ENCODE results near the gene OR10G3. TPM values are rescaled to one million over a fixed set of nuclear protein-coding genes. Genes with fewer than 3 reads are reported as not detected.

The OR10G3 gene
- total RNA-seq, 1 experiment from 2014 or later: not detected

- peaks cover 16% of the 10 kb centered on the region for H3K23me2 ChIP-seq (ENCODE audit: insufficient read length, low read depth, low read length, poor library complexity, severe bottlenecking)
- no peak; the same call in 2 of the 3 replicates for TF ChIP-seq CTCF (conservative IDR thresholded peaks at IDR 0.05)
- no peak overlapping the region for H2BK15ac ChIP-seq (ENCODE audit: low read depth, low read length)
- H3K4me1 ChIP-seq (ENCODE audit: insufficient read depth, low read length): peaks cover 6% of the 10 kb centered on the region; the same call in 1 of the 2 replicates
- H3K27ac ChIP-seq (ENCODE audit: insufficient read length, low read depth, low read length): peak overlapping the region; percentile 83
- H2AFZ ChIP-seq (ENCODE audit: low read length): no peak overlapping the region
- H2AK5ac ChIP-seq (ENCODE audit: insufficient read length, low read length): no peak overlapping the region
- no peak overlapping the region for H4K8ac ChIP-seq (replicated peaks; ENCODE audit: insufficient read length, low read depth, low read length)
- no peaks in the 10 kb centered on the region for H3K27me3 ChIP-seq (ENCODE audit: insufficient read depth, low read length)
- H2BK5ac ChIP-seq (ENCODE audit: insufficient read length, low read length): no peak overlapping the region
- no CpG with 5 or more reads among the region's 4 CpGs for WGBS (ENCODE audit: extremely low coverage, insufficient read length, low lambda C conversion rate)
- peak overlapping the region; percentile 93 to 100 (median 98) for H3K27ac Mint-ChIP-seq
- H3K79me1 ChIP-seq (ENCODE audit: insufficient read depth, low read depth, low read length, poor library complexity, severe bottlenecking): no peaks in the 10 kb centered on the region
- H4K5ac ChIP-seq (ENCODE audit: insufficient read length, low read depth, low read length): no peak overlapping the region
- peak; percentile 79 for DNase-seq
- H2BK120ac ChIP-seq (ENCODE audit: low read depth, low read length, poor library complexity, severe bottlenecking): no peak overlapping the region
- H3T11ph ChIP-seq (ENCODE audit: low read length): no peak overlapping the region
- no peaks in the 10 kb centered on the region for H3K9me3 Mint-ChIP-seq
- H3K4ac ChIP-seq (ENCODE audit: low read depth, low read length): no peak overlapping the region; the same call in 1 of the 2 replicates
- no peaks in the 10 kb centered on the region for H4K20me1 ChIP-seq (ENCODE audit: control insufficient read depth, insufficient read depth, insufficient read length)
- peak overlapping the region; percentile 85 to 99 for H3K4me3 Mint-ChIP-seq
- H3K9ac ChIP-seq (ENCODE audit: extremely low read depth, insufficient read length, low read length): peak overlapping the region; percentile 21
- no peak overlapping the region for H3K23ac ChIP-seq (ENCODE audit: insufficient read length, low read depth, low read length)
- no peak overlapping the region for H2BK20ac ChIP-seq (ENCODE audit: low read depth, low read length, poor library complexity, severe bottlenecking)
- peak overlapping the region; percentile 33 for H3K18ac ChIP-seq (ENCODE audit: insufficient read length, low read depth, low read length)
- peak overlapping the region; percentile 97 for H3K4me2 ChIP-seq (ENCODE audit: insufficient read depth, insufficient read length, low read length)
- no peak overlapping the region for H3K56ac ChIP-seq (ENCODE audit: insufficient read length, low read depth, low read length)
- peaks cover 13 to 33% (median 16%) of the 10 kb centered on the region in 3 experiments; a peak in 6 of 7 replicates for H3K36me3 Mint-ChIP-seq (ENCODE audit: insufficient read depth in 1 of 3, low read depth in 3 of 3)
- H4K91ac ChIP-seq (ENCODE audit: insufficient read length, low read depth, low read length): no peak overlapping the region
- peaks cover 54 to 64% of the 10 kb centered on the region in 2 experiments for H3K4me1 Mint-ChIP-seq
- H3K9me3 ChIP-seq (ENCODE audit: control insufficient read depth, low read depth, low read length): no peaks in the 10 kb centered on the region
- H3K79me2 ChIP-seq (ENCODE audit: insufficient read depth, low read length): peaks cover 32% of the 10 kb centered on the region; the same call in 1 of the 2 replicates
- H3K14ac ChIP-seq (ENCODE audit: insufficient read depth, low read length): peak overlapping the region; percentile 2; the same call in 1 of the 2 replicates
- H3K27me3 Mint-ChIP-seq (ENCODE audit: low read depth): no peaks in the 10 kb centered on the region
- H2BK12ac ChIP-seq (ENCODE audit: insufficient read length, low read depth, low read length): no peak overlapping the region
Measured at GRCh38 chr14:21534576-21534975, 45.3 kb downstream of the OR10G3 start.

Measured in H9 (cell line).